Osteocyte (in vitro differentiated cells): Measurements from ENCODE around the gene EFCAB12. TPM values are rescaled to one million over a fixed set of nuclear protein-coding genes. Genes with fewer than 3 reads are reported as not detected.

Source experiments
- DNase-seq: peaks from one replicate; pipeline ENCODE4 v3.0.0; 2021; ENCODE audit warnings: mixed read lengths; ENCODE audit not compliant: unreplicated experiment; ENCODE audit errors: extremely low spot score
- H3K27ac Mint-ChIP-seq: one replicate; pipeline ENCODE4 v1.8.0; 2021; ENCODE audit warnings: mild to moderate bottlenecking, mixed read lengths; ENCODE audit not compliant: unreplicated experiment
- H3K27me3 Mint-ChIP-seq: one replicate; pipeline ENCODE4 v1.8.0; 2021; ENCODE audit warnings: mixed read lengths; ENCODE audit not compliant: unreplicated experiment
- H3K36me3 Mint-ChIP-seq: one replicate; pipeline ENCODE4 v1.8.0; 2021; ENCODE audit warnings: mixed read lengths; ENCODE audit not compliant: unreplicated experiment
- H3K4me1 Mint-ChIP-seq: one replicate; pipeline ENCODE4 v1.8.0; 2021; ENCODE audit warnings: mixed read lengths; ENCODE audit not compliant: unreplicated experiment
- H3K4me3 Mint-ChIP-seq: one replicate; pipeline ENCODE4 v1.8.0; 2021; ENCODE audit warnings: mild to moderate bottlenecking, moderate library complexity, mixed read lengths; ENCODE audit not compliant: unreplicated experiment
- H3K9me3 Mint-ChIP-seq: one replicate; pipeline ENCODE4 v1.8.0; 2021; ENCODE audit warnings: mixed read lengths; ENCODE audit not compliant: unreplicated experiment
- total RNA-seq: library from RNA; stranded (reverse); gene quantifications from 2 replicates; pipeline ENCODE4 v1.2.1, GENCODE V29; 2021
- TF ChIP-seq, protein P1 (sequence below): fragments of 200-600 bp; sonication (generic); IDR thresholded peaks from 2 replicates; pipeline ENCODE4 v1.5.0; 2021; ENCODE audit warnings: antibody characterized with exemption, mild to moderate bottlenecking, moderate library complexity

EFCAB12 gene
- total RNA-seq, 1 donor from 2014 or later = 0.30 TPM

DNA sequence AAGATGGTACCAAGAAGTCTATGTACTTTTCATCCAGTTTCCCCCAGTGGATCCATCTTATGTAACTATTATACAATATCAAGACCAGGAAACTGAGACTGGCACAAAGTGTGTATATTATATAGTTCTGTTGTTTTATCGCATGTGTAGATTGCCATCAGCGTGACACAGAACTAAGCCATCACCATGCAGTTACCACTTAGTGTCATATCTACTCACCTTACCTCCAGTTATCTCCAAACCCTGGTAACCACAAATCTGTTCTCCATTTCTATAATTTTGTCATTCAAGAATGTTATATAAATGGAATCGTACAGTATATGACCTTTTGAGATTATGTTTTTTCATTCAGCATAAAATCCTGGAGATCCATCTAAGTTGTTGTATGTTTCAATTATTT is 34.7 kb upstream of the EFCAB12 start:
- Mint-ChIP-seq H3K4me3 (no peak overlapping the region), H3K4me1 (no peaks in the 10 kb centered on the region), H3K36me3 (peaks cover 15% of the 10 kb centered on the region), H3K27me3 (no peaks in the 10 kb centered on the region), H3K9me3 (no peaks in the 10 kb centered on the region), H3K27ac (no peak overlapping the region)
- no peak for DNase-seq
- TF ChIP-seq, protein P1, sequence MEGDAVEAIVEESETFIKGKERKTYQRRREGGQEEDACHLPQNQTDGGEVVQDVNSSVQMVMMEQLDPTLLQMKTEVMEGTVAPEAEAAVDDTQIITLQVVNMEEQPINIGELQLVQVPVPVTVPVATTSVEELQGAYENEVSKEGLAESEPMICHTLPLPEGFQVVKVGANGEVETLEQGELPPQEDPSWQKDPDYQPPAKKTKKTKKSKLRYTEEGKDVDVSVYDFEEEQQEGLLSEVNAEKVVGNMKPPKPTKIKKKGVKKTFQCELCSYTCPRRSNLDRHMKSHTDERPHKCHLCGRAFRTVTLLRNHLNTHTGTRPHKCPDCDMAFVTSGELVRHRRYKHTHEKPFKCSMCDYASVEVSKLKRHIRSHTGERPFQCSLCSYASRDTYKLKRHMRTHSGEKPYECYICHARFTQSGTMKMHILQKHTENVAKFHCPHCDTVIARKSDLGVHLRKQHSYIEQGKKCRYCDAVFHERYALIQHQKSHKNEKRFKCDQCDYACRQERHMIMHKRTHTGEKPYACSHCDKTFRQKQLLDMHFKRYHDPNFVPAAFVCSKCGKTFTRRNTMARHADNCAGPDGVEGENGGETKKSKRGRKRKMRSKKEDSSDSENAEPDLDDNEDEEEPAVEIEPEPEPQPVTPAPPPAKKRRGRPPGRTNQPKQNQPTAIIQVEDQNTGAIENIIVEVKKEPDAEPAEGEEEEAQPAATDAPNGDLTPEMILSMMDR = no peak

DNA sequence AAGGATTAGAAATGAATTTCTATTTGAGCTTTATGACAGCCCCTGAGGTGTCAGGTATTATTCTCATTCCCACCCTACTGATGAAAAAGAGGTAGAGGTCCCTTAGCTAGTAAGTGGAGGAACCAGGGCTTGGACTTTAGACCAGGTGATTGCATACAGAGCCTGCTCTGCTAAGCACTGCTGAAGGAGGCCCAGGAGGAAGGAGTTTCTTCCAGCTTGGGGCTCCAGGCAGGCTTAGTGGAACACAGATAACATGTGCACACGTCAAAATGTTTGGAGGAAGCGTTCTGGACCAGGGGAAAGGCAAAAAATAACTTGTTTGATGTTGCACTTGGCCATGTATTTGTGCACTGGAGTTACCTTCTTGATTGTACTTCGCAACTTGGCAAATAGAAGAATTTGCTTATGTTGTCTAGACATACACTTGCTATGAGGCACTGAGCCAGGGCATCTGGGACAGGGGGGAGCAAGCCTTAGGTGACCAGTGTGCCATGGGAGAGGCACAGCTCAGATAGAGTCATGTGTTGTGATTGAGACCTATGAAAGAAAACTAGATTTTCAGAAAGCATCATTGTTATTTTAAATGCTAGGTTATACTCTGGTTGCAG is 34.0 kb upstream of the EFCAB12 start:
- TF ChIP-seq, protein P1 = no peak
- no peak overlapping the region for H3K27ac Mint-ChIP-seq
- no peaks in the 10 kb centered on the region for H3K4me1 Mint-ChIP-seq
- DNase-seq = no peak
- no peak overlapping the region for H3K4me3 Mint-ChIP-seq
- no peaks in the 10 kb centered on the region for H3K27me3 Mint-ChIP-seq
- H3K9me3 Mint-ChIP-seq = no peaks in the 10 kb centered on the region
- H3K36me3 Mint-ChIP-seq = peaks cover 16% of the 10 kb centered on the region

DNA sequence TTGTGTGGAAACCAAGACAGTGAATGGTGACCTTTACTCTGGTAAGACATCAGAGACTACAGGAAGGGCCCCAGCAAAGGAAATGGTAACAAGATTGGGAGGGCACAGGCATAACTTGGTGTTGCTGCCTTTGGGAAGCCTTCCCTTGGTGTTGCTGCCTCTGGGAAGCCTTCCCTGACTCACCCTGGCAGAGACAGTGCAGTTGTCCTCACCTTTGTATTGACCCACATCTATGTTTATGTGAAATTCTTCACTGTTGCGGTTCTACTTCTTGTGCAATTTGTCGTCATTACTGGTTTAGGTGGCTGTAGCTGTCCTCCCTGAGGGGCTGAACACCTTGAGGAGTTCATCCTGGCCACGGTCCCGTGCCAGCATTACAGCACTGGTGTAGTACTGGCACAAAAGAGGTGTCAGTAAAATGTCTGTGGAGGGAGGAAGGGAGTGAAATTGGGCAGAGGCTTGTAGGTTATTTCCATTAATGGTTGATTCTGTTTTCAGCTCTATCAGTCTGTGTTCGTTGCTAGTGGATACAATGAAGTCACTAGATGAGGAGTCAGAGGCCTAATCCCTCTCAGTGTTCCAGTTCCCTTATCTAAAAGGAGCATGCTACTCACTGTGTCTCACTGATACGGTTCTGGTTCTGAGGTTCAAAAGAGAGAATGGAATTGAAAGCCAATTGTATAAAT is 33.2 kb upstream of the EFCAB12 start:
- Mint-ChIP-seq H3K27me3 (no peaks in the 10 kb centered on the region), H3K9me3 (no peaks in the 10 kb centered on the region), H3K36me3 (peaks cover 19% of the 10 kb centered on the region), H3K4me1 (no peaks in the 10 kb centered on the region), H3K4me3 (no peak overlapping the region), H3K27ac (no peak overlapping the region)
- DNase-seq = no peak
- TF ChIP-seq, protein P1 = no peak

DNA sequence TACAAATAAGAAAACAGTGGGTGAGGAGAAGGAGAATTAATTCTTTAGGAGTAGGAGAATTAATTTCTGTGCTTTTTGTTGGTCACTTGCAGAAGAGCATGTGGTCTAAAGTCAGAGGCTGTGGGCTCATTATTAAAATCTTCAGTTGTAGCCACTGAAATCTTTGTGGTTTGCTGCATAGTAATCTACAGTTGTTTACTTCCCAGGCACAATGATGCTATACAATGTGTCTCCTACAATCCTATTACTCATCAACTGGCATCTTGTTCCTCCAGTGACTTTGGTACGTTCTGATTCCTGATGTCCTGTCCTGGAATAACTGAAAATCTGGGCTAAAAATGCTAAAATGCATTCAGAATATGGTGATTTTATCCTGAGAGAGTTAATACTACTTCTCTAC is 32.6 kb upstream of the EFCAB12 start:
- no peak overlapping the region for H3K27ac Mint-ChIP-seq
- H3K9me3 Mint-ChIP-seq = no peaks in the 10 kb centered on the region
- TF ChIP-seq, protein P1 = no peak
- DNase-seq = no peak
- H3K36me3 Mint-ChIP-seq = peaks cover 18% of the 10 kb centered on the region
- no peaks in the 10 kb centered on the region for H3K27me3 Mint-ChIP-seq
- no peaks in the 10 kb centered on the region for H3K4me1 Mint-ChIP-seq
- no peak overlapping the region for H3K4me3 Mint-ChIP-seq

DNA sequence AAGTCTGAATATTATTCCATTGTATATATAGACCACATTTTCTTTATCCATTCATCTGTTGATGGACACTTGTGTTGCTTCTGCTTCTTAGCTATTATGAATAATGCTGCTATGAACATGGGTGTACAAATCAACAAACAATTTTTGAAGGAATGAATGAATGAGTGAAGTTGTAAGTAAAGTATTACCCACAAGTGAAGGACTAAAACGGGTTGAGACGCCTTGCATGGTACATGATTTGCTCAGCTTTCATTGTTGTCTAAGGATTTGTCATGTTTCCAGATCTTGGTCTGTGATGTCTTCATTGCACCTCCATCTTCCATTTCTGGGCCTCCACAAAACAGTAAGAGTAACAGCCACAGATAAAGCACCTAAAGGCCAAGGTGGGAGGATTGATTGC is 32.1 kb upstream of the EFCAB12 start:
- no peaks in the 10 kb centered on the region for H3K9me3 Mint-ChIP-seq
- no peak for DNase-seq
- no peak overlapping the region for H3K27ac Mint-ChIP-seq
- no peaks in the 10 kb centered on the region for H3K27me3 Mint-ChIP-seq
- H3K4me1 Mint-ChIP-seq = no peaks in the 10 kb centered on the region
- TF ChIP-seq, protein P1 = no peak
- H3K4me3 Mint-ChIP-seq = no peak overlapping the region
- H3K36me3 Mint-ChIP-seq = peaks cover 20% of the 10 kb centered on the region
